Adipose tissue (tissue), 3 donors: Measurements from ENCODE around the gene KRT15. TPM values are rescaled to one million over a fixed set of nuclear protein-coding genes. Genes with fewer than 3 reads are reported as not detected.

Experiments
- H3K27ac ChIP-seq: one replicate; pipeline ENCODE4 v1.5.1; 2013; ENCODE audit warnings: low read depth, low read length
- WGBS, 3 donors: extraction: QIAGEN DNeasy Blood & Tissue Kit; methylation state at CpG; one replicate each; pipeline ENCODE4 v1.1.7; 2013; 5-methylcytosine and 5-hydroxymethylcytosine counted together
- polyA plus RNA-seq, 3 donors: library from polyadenylated mRNA; stranded (reverse); fragments of 200-250 nt; gene quantifications; one replicate each; pipeline ENCODE4 v1.2.3, GENCODE V29; 2013
- donor health status: healthy with polysubstance abuse.
- donor health status: Bipolar disorder and iron deficiency.
- donor health status: healthy.

The KRT15 gene
- polyA plus RNA-seq, 3 donors: 0.11 to 2.1 (median 0.18) TPM

DNA sequence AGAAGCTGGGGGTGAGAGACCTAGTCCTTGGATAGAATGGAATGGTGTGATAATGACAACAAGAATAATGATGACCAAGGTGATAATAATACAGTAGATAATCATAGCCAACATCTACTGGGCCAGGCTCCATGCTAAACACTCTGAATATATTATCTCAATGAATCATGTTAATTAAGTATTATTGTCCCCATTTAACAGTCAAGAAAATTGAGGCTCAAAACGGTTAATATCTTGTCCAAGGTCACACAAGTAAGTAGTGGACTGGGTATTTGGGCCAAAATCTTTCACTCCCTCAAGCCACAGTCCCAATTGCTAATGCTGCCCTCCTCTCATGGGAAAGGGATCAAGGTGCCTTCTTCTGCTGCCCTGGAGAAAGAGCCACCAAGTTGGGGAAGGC, 13.3 kb upstream of the KRT15 start:
- WGBS, 3 donors: 47 to 79% (median 72%) methylated on average over 1 of the region's 1 CpG
- H3K27ac ChIP-seq: no peak overlapping the region

DNA sequence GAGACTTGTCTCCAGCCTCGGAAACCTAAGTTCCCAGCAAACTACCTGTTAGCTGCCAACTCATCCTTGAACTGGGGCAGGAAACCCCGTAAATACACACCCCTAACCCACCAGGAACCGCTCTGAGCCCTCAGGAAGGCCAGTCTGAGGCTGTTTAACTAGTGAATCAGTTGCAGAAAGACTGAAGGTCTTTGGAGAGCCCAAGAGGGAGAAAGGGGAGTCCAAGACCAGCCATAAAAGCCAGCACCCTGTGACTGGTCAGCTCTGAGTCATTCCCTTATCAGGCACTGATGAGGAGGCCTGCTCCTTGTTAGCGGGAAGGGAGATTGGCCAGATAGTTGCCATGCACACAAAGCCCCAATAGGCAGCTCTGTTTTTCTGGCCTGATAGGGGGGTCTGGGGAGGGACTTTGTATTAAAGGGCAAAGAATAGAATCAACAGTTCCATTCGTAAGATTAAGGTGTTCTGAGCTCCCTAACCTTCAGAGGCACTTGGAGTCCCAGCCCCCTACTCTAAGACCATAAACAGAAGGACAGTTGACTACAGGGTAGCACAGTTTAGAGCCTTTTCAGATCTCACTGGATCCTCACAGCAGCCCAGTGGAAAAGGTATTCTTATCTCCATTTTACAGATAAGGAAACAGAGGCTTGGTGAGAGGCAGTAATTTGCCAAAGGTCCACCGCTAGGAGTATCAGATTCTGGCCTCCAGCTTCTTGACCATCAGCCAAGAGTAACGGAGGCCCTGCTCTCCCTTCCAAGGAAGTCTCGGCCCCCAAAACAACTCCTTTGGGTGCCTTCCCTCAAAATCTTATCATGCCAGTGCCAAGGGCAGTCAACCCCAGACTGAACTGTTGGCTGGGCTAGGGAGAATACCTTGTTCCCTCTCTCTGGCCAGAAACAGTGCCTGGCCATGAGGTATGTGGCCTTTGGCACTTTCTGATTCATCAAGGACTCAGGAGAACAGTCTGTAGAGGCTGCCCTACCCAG, 11.7 kb upstream of the KRT15 start:
- no peak overlapping the region for H3K27ac ChIP-seq
- 64 to 76% (median 69%) methylated on average over 8 of the region's 8 CpGs for WGBS, 3 donors

DNA sequence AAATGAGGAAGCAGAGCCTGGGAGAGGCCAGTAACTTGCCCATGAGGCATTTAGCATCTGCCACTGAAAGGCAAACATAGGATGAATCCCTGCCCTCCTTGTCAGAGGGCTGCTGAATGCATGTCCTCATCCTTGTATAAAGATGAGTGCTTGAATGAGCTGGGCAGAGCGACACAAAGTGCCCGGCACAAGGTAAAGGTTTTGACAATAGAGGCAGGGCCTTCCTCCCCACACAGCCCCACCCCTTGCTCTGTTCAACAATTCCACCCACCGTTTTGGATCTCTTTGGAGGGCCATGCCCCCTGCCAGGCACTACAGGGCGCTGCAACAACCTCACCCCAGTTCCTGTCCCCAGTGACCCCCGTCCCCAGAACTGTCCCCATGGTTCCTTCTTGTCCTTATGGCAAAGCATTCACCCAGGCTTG, 10.8 kb upstream of the KRT15 start:
- WGBS, 3 donors: 66 to 89% (median 73%) methylated on average over 5 of the region's 5 CpGs
- H3K27ac ChIP-seq: no peak overlapping the region

DNA sequence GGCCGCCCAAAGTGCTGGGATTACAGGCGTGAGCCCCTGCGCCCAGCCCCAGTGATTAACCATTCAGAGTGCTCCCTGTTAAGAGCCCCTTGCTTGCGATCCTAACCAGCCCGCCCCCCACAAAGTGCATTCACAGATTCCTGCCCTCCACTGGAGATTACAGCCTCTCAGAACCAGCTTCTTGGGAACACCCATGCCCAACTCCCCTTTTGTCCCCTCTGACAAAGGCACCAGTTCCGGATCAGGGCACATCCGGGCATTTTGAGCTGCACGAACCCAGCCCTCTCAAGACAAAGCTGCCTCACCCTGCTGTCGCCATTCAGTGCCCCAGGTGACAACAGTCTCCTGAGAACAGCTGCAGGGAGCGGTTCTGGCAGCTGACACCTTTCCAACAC, 10.3 kb upstream of the KRT15 start:
- WGBS, 3 donors: 56 to 83% (median 56%) methylated on average over 10 of the region's 10 CpGs
- H3K27ac ChIP-seq: no peak overlapping the region

DNA sequence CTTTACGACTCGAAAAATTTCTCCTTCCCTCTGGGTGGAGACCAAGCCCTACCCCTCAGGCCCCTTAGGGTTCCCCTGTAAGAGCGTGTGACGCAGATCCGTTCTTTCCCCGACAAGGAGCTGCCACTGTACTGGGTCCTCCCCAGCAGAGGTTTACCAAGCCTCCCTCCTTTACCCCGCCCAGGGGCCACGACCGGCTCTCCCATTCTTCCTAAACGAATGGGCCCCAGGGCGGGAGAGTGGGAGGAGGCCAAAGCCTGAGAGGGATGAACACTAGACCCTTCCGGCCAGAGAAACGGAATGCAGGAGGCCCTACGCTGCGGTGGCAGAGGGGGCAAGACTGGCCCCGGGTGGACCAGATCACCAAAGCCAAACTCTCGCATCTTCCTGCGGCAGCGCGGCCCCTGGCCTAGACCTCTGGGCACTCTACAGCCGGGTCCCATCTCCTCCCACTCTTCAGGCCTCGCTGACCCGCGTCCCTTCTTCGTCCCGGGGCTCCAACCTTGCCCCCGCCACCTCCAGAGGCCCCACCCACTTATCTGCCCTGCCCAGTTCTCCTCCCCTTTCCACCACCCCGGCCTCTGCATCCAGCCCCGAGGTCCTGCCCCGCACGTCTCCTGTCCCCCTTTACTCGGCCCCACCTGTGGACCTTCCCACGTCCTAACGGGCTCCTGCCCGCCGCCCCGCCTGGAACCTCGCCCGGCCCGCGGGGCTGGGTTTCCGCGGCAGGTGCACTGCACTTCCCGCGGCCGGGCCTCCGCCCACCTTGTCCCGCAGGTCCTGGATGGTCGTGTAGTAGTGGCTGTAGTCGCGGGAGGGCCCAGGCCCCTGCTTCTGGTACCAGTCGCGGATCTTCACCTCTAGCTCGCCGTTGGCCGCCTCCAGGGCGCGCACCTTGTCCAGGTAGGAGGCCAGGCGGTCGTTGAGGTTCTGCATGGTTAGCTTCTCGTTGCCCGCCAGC, 8.7 kb upstream of the KRT15 start:
- no peak overlapping the region for H3K27ac ChIP-seq
- WGBS, 3 donors: 7 to 12% (median 10%) methylated on average over 56 to 62 of the region's 62 CpGs

GRCh38 chr17:41524261-41524660, 5.6 kb upstream of the KRT15 start:
- 83 to 89% (median 86%) methylated on average over 11 of the region's 11 CpGs for WGBS, 3 donors
- no peak overlapping the region for H3K27ac ChIP-seq

DNA sequence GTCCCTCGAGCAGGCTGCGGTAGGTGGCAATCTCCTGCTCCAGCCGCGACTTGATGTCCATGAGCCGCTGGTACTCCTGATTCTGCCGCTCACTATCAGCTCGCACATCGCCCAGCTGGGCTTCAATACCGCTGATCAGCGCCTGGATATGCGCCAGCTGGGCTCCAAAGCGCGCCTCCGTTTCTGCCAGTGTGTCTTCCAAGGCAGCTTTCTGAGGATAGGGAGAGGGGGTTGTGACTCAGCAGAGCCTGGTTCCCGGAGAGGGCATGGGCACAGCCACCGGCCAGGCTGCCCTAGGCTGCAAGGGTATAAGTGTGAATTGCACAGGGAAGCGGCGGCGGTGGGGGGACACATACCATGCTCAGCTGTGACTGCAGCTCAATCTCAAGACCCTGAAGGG, 5.1 kb upstream of the KRT15 start:
- H3K27ac ChIP-seq: no peak overlapping the region
- WGBS, 3 donors: 73 to 82% (median 80%) methylated on average over 19 of the region's 19 CpGs

- H3K27ac ChIP-seq: no peak overlapping the region
These were observed 4.5 kb upstream of the KRT15 start for GRCh38 chr17:41523225-41523593.

GRCh38 chr17:41522301-41523224, 3.9 kb upstream of the KRT15 start:
- no peak overlapping the region for H3K27ac ChIP-seq
- WGBS, 3 donors: 84 to 86% (median 84%) methylated on average over 12 of the region's 12 CpGs

More at GRCh38 chr17:41523225-41523593, 4.5 kb upstream of the KRT15 start:
- 60 to 83% (median 68%) methylated on average over 4 of the region's 4 CpGs for WGBS, 3 donors

DNA sequence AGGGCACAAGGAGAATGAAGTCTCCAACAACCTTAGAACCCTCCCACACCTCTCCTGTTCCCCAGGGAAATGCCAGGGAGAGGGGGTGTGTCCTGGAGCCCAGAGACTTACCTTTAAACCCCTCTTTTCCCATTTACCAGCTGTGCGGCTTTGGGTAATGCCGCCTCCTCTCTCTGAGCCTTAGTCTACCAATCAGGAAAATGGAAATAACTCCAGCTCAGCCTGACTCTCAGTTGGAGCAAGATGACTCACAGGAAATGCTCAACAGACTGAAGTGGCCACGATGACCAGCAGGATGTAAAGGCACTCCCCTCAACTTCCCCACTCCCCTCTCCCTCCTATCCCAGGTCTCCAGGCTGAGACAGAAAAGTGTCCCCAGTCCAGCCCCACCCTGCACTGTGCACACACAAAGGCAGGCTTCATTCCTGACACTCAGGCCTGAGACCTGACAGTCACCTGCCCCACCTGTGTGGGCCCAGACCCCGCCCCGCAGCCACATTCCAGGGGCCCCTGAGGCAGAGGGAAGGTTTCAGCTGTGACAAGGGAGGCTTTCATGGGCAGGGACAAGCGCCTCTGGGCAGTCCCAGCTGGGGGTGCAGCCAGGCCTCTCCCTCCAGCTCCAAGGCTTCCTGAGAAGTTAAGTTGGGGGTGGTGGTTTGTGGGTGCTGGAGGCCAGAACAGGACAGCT, 3.0 kb upstream of the KRT15 start:
- no peak overlapping the region for H3K27ac ChIP-seq
- WGBS, 3 donors: 67 to 74% (median 67%) methylated on average over 6 of the region's 6 CpGs

DNA sequence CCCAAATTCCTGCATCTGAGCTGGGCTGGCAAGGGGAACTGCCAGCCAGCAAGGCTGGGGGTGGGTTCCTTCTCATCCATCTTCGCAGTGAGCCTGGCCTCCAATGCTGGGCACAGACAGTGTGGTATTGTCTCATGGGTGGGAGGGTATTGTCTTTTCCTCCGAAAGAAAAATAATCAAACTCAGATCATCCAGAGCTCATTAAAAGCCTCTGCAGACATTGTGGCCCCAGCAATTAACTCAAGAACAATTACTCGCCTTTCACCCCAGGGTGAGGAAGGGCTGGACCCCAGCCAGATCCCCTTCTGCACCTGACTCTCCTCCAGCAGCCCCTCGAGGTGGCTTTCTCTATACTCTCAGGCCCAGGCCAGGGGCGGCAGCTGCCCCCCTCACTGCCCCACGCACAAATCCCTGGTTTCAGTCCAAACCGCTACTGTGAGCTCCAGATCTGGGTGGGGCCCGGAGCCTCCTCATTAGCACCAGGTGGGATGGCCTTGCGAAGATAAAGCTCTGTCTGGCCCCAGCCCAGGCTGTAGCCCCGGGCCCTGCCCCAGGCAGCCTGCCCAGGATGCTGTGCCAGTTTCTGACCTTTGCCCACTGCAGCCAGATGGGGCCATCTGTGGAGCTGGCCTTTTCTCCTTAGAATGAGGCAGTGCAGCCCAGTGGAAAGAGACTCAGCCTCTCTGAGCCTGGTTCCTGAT, 2.3 kb upstream of the KRT15 start:
- H3K27ac ChIP-seq: no peak overlapping the region
- WGBS, 3 donors: 48 to 62% (median 59%) methylated on average over 10 of the region's 10 CpGs

DNA sequence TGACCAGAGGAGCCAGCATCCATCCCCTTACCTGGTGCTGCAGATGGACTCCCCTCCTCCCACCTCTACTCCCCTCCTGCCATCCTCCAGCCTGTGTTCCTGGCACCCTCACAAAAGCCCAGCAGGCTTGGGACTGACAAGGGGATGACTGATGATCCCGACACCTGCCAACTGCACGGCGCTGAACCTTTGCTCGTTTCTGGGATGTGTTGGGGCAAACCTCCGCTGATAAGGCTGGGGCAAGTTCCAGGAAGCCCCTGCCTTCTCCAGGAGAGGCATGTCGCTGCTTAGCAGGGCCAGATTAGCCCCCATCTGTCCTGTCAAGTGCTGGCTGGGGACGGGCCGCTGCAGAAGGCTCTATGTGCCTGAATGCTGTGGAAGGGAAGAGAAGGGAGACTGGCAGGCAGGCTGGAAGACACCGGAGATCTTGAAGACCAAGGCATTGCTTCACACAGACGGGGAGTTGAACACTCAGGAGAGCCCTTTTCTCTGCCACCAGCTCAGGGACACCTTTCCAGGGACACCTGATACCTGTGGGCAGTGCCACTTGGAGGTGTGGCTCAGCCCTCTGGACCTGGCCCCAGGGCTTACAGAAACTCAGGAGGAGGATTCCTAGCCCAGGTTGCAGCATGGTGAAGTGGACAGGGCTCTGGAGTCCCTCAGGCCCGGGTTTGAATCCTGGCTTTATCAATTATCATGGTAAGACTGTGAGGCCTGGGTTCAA, 973 bp upstream of the KRT15 start:
- 22 to 55% (median 53%) methylated on average over 10 to 11 of the region's 11 CpGs for WGBS, 3 donors
- no peak overlapping the region for H3K27ac ChIP-seq

GRCh38 chr17:41518031-41518430, 659 bp downstream of the KRT15 start:
- no peak overlapping the region for H3K27ac ChIP-seq
- WGBS, 3 donors: 81 to 94% (median 90%) methylated on average over 3 of the region's 3 CpGs

GRCh38 chr17:41516830-41517283, 1.8 kb downstream of the KRT15 start:
- WGBS, 3 donors: 82 to 90% (median 83%) methylated on average over 14 of the region's 14 CpGs
- no peak overlapping the region for H3K27ac ChIP-seq

- WGBS, 3 donors: 82 to 85% (median 84%) methylated on average over 14 of the region's 14 CpGs
- no peak overlapping the region for H3K27ac ChIP-seq
These were observed 2.4 kb downstream of the KRT15 start for GRCh38 chr17:41516147-41516829.

DNA sequence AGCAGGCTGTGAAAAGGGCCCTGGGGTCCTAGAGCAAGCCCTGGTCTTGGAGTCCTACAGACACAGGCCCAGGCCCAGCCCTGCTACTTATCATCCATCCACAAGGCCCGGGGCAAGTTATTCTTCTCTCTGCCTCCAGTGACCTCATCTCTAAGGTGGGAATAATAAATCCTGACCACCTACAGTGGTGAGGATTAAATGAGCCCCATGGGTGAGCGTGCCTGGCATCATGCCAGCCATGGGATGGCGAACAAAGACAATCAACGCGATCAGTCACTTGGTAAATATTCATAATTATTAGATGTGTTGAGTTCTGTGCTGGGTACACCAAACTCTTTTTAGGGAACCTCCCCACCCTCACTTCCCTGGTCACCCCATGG, 5.5 kb downstream of the KRT15 start:
- 69 to 78% (median 71%) methylated on average over 5 of the region's 5 CpGs for WGBS, 3 donors
- no peak overlapping the region for H3K27ac ChIP-seq
